ENCODE data around the gene ZNF385B. TPM values are rescaled to one million over a fixed set of nuclear protein-coding genes. Genes with fewer than 3 reads are reported as not detected.

Gene ZNF385B
- total RNA-seq, 6 experiments from 2014 or later: 0.08 to 0.26 (median 0.22) TPM; not detected in 1

DNA sequence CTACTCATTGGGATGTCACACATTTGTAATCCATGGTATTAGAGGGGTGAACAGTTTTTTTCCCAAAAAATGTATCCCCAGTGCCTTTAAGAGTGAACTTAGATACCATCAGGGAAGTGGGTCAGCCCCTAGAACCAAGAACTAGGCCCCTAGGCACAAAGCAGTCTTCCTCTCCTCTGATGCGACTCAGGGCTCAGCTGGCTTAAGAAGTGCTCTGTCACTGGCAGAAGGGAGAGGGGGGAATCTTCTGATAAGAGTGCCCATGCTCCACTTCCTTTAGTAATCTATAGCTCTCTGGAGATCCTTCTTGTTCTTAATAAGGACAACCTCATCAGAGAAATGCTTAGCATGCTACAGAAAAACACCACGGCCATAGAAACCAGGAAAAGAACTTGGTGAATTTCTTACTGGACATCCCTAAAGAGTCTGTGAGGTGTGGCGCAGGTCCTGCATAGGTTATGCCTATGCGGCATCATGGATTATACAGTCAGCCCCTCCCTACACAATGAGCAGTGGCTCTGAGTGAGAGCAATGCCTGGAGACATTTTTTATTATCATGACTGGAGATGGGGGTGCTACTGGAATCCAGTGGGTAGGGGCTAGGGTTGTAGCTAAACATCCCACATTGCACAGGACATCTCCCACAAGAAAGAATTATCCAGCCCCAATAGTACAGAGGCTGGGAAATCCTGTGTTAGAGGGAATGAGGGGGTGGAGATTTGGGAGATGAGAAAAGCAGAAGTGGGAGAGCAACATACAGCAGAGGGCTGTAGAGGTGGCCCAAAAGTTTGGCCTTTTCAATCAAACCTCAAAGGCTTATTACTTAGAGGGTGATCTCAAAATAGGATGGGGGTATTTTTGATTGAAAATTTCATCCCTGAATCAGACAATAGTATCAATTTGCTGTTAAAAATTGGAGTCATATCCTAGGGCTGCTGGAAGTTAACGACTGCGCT lies 21.7 kb upstream of the ZNF385B start:
- H3K36me3 Mint-ChIP-seq (ENCODE audit: low read depth): no peaks in the 10 kb centered on the region
- TF ChIP-seq, protein P1, sequence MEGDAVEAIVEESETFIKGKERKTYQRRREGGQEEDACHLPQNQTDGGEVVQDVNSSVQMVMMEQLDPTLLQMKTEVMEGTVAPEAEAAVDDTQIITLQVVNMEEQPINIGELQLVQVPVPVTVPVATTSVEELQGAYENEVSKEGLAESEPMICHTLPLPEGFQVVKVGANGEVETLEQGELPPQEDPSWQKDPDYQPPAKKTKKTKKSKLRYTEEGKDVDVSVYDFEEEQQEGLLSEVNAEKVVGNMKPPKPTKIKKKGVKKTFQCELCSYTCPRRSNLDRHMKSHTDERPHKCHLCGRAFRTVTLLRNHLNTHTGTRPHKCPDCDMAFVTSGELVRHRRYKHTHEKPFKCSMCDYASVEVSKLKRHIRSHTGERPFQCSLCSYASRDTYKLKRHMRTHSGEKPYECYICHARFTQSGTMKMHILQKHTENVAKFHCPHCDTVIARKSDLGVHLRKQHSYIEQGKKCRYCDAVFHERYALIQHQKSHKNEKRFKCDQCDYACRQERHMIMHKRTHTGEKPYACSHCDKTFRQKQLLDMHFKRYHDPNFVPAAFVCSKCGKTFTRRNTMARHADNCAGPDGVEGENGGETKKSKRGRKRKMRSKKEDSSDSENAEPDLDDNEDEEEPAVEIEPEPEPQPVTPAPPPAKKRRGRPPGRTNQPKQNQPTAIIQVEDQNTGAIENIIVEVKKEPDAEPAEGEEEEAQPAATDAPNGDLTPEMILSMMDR (IDR thresholded peaks at IDR 0.05): no peak
- H3K9me3 Mint-ChIP-seq: no peaks in the 10 kb centered on the region; the same call in 1 of the 2 replicates

GRCh38 chr2:179877601-179878364 lies 16.4 kb upstream of the ZNF385B start:
- Mint-ChIP-seq H3K27me3 (ENCODE audit: insufficient read depth) (peaks cover 4% of the 10 kb centered on the region; the same call in 1 of the 2 replicates), H3K4me3 (no peak overlapping the region), H3K9me3 (no peaks in the 10 kb centered on the region), H3K36me3 (ENCODE audit: low read depth) (no peaks in the 10 kb centered on the region), H3K27ac (no peak overlapping the region), H3K4me1 (ENCODE audit: low read depth) (no peaks in the 10 kb centered on the region)
- DNase-seq: no peak
- TF ChIP-seq, protein P1 (IDR thresholded peaks at IDR 0.05): no peak

More for the DNA sequence above, 21.7 kb upstream of the ZNF385B start:
- Mint-ChIP-seq H3K4me3 (no peak overlapping the region), H3K27me3 (ENCODE audit: insufficient read depth) (peaks cover 5% of the 10 kb centered on the region), H3K4me1 (ENCODE audit: low read depth) (no peaks in the 10 kb centered on the region), H3K27ac (no peak overlapping the region)
- DNase-seq: no peak

DNA sequence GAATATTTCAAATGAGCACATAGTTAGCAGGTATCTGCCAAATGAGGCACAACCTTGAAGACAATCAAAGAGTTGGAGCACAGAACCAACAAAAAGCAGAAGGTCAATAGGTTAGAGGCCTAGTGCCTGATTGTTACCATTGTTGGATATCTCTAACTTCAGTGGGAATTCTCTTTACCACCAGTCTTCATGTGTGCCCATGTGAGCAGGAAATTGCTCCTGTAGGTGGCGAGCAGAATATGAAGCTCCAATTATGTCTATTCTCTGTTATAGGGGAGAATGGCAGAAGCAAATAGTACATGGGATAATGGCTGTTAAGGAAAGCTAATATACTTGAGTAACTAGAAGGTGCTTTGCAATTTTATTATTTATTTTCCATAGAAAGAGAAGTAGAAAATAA lies 14.9 kb upstream of the ZNF385B start:
- Mint-ChIP-seq H3K27ac (no peak overlapping the region), H3K9me3 (no peaks in the 10 kb centered on the region), H3K4me1 (ENCODE audit: low read depth) (no peaks in the 10 kb centered on the region), H3K4me3 (no peak overlapping the region), H3K27me3 (ENCODE audit: insufficient read depth) (peaks cover 3% of the 10 kb centered on the region; the same call in 1 of the 2 replicates), H3K36me3 (ENCODE audit: low read depth) (no peaks in the 10 kb centered on the region)
- no peak for DNase-seq
- TF ChIP-seq, protein P1 (IDR thresholded peaks at IDR 0.05): no peak

DNA sequence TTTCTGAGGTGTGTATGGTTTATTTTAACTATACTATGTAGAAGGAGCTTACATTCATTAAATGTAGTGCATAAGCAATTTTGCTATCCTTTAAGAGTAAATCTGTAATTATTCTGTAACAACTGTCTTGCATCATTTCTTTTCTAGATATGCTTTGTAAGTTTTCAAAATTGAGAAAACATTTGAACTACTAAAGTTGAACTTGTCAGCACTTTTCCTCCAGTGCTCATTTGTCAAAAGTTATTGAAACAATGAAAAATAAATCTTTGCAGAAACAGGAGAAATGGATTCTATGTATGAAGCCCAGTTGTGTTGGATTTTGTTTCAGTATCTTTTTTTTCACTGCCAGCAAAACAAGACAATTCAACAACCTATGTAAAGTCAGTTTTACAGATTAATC lies 14.5 kb upstream of the ZNF385B start:
- TF ChIP-seq, protein P1 (IDR thresholded peaks at IDR 0.05): no peak
- no peak overlapping the region for H3K4me3 Mint-ChIP-seq

GRCh38 chr2:179862898-179863458 lies 1.6 kb upstream of the ZNF385B start:
- no peaks in the 10 kb centered on the region for H3K36me3 Mint-ChIP-seq (ENCODE audit: low read depth)
- TF ChIP-seq, protein P1 (IDR thresholded peaks at IDR 0.05): no peak
- DNase-seq: no peak
- H3K9me3 Mint-ChIP-seq: no peaks in the 10 kb centered on the region
- H3K27ac Mint-ChIP-seq: no peak overlapping the region
- peaks cover 28% of the 10 kb centered on the region for H3K27me3 Mint-ChIP-seq (ENCODE audit: insufficient read depth)
- no peak overlapping the region for H3K4me3 Mint-ChIP-seq
- peaks cover 16% of the 10 kb centered on the region for H3K4me1 Mint-ChIP-seq (ENCODE audit: low read depth)

More for the DNA sequence above, 14.5 kb upstream of the ZNF385B start:
- no peak for DNase-seq
- H3K27me3 Mint-ChIP-seq (ENCODE audit: insufficient read depth): peaks cover 3% of the 10 kb centered on the region; the same call in 1 of the 2 replicates
- no peaks in the 10 kb centered on the region for H3K4me1 Mint-ChIP-seq (ENCODE audit: low read depth)
- no peak overlapping the region for H3K27ac Mint-ChIP-seq
- no peaks in the 10 kb centered on the region for H3K9me3 Mint-ChIP-seq
- no peaks in the 10 kb centered on the region for H3K36me3 Mint-ChIP-seq (ENCODE audit: low read depth)
